Measurements from ENCODE around the gene FAM81A. TPM values are rescaled to one million over a fixed set of nuclear protein-coding genes. Genes with fewer than 3 reads are reported as not detected.

Gene FAM81A
- polyA plus RNA-seq, 1 donor (not counting 4 experiments of a cell fraction or from before 2014, with no cell fraction given) = 0.84 TPM

DNA sequence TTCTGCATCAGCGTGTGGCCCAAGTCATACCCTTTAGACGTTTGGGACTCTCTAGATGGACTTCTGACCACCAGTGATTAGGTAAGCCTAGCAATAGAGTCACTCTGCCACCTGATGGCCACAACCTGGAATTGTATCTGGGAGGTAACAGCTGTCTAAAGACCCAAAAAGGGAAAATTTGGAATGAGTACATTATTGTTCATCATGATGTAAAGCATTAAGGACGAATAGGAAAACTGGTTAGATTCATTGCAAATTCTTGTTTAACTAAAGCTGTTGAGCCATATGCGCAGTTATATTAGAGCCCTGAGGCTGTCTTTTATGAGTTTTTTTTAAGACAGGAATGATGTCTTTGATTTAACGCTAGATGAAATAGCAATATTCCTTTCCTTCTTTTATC is 63.6 kb downstream of the FAM81A start:
- Histone ChIP-seq H3K9ac (ENCODE audit: control insufficient read depth, extremely low read depth, insufficient read depth, low read length) (no peak overlapping the region), H3K36me3 (ENCODE audit: control insufficient read depth in 2 of 2, extremely low read depth in 1 of 2, insufficient read depth in 2 of 2, low read length in 2 of 2) (no peaks in the 10 kb centered on the region), H4K20me1 (ENCODE audit: control insufficient read depth, extremely low read depth, insufficient read depth, low read length) (no peaks in the 10 kb centered on the region), H3K79me2 (ENCODE audit: control insufficient read depth, insufficient read depth, low read length) (no peaks in the 10 kb centered on the region), H3K9me3 (ENCODE audit: control insufficient read depth, low read depth, low read length) (no peaks in the 10 kb centered on the region), H2AFZ (ENCODE audit: control insufficient read depth, low read length) (no peak overlapping the region), H3K4me2 (ENCODE audit: control insufficient read depth, extremely low read depth, insufficient read depth, low read depth, low read length) (no peak overlapping the region), H3K27ac (ENCODE audit: control insufficient read depth, insufficient read depth, low read length) (no peak overlapping the region), H3K4me3 (ENCODE audit: control insufficient read depth in 2 of 3, extremely low read depth in 1 of 3, insufficient read depth in 2 of 3, low read depth in 1 of 3, low read length in 3 of 3) (no peak overlapping the region), H3K9me1 (ENCODE audit: control insufficient read depth, extremely low read depth, insufficient read depth, low read length) (no peaks in the 10 kb centered on the region), H3K4me1 (ENCODE audit: control insufficient read depth, extremely low read depth, insufficient read depth, low read length) (no peaks in the 10 kb centered on the region), H3K27me3 (ENCODE audit: control insufficient read depth, extremely low read depth, insufficient read depth, low read length) (no peaks in the 10 kb centered on the region)
- peak; percentile 89 for FAIRE-seq
- peak; percentile 46 for DNase-seq (ENCODE audit: low read depth, low spot score)
- dilution Hi-C loops (cut with MboI; ENCODE audit: extremely low pct_ligation_motif_present, low sequenced_read_pairs) = no loop called here
- no peak for TF ChIP-seq EZH2 (IDR thresholded peaks at IDR 0.05; ENCODE audit: low read length)
- TF ChIP-seq, protein P1, sequence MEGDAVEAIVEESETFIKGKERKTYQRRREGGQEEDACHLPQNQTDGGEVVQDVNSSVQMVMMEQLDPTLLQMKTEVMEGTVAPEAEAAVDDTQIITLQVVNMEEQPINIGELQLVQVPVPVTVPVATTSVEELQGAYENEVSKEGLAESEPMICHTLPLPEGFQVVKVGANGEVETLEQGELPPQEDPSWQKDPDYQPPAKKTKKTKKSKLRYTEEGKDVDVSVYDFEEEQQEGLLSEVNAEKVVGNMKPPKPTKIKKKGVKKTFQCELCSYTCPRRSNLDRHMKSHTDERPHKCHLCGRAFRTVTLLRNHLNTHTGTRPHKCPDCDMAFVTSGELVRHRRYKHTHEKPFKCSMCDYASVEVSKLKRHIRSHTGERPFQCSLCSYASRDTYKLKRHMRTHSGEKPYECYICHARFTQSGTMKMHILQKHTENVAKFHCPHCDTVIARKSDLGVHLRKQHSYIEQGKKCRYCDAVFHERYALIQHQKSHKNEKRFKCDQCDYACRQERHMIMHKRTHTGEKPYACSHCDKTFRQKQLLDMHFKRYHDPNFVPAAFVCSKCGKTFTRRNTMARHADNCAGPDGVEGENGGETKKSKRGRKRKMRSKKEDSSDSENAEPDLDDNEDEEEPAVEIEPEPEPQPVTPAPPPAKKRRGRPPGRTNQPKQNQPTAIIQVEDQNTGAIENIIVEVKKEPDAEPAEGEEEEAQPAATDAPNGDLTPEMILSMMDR (optimal IDR thresholded peaks at IDR 0.05 in 1 of 3, IDR thresholded peaks at IDR 0.05 in 1 of 3, conservative IDR thresholded peaks at IDR 0.05 in 1 of 3; ENCODE audit: extremely low read depth in 1 of 3, insufficient read depth in 2 of 3, low read length in 3 of 3) = peak; percentile 74 to 88 (median 81)

DNA sequence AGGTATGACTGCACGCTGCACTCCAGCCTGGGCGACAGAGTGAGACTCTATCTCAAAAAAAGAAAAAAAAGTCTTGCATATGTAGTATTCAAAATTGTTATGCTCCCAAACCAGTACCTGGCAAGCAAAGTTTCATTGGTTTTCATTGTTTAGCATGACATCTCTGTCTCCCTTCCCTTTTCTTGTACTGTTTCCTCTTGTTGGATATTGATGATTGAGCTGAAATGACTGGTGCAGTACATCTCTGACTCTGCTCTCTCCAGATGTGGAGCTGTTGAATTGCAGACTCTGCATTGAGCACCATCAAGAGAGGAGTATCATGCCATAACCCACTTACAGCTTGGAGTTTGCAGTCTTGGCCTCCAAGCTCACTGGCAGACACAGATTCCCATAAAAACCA is 77.2 kb downstream of the FAM81A start:
- DNase-seq (ENCODE audit: low read depth, low spot score) (no peak), FAIRE-seq (no peak)
- no peak overlapping the region for H3K4me3 ChIP-seq (ENCODE audit: control insufficient read depth in 2 of 3, extremely low read depth in 1 of 3, insufficient read depth in 2 of 3, low read depth in 1 of 3, low read length in 3 of 3)
- H3K79me2 ChIP-seq (ENCODE audit: control insufficient read depth, insufficient read depth, low read length) = no peaks in the 10 kb centered on the region
- no peak overlapping the region for H3K9ac ChIP-seq (ENCODE audit: control insufficient read depth, extremely low read depth, insufficient read depth, low read length)
- H2AFZ ChIP-seq (ENCODE audit: control insufficient read depth, low read length) = no peak overlapping the region
- no peaks in the 10 kb centered on the region for H3K9me3 ChIP-seq (ENCODE audit: control insufficient read depth, low read depth, low read length)
- no peaks in the 10 kb centered on the region for H3K27me3 ChIP-seq (ENCODE audit: control insufficient read depth, extremely low read depth, insufficient read depth, low read length)
- no peaks in the 10 kb centered on the region for H4K20me1 ChIP-seq (ENCODE audit: control insufficient read depth, extremely low read depth, insufficient read depth, low read length)
- TF ChIP-seq, protein P1 (optimal IDR thresholded peaks at IDR 0.05 in 1 of 3, IDR thresholded peaks at IDR 0.05 in 1 of 3, conservative IDR thresholded peaks at IDR 0.05 in 1 of 3; ENCODE audit: extremely low read depth in 1 of 3, insufficient read depth in 2 of 3, low read length in 3 of 3) = no peak
- no peak for TF ChIP-seq EZH2 (IDR thresholded peaks at IDR 0.05; ENCODE audit: low read length)
- no peak overlapping the region for H3K27ac ChIP-seq (ENCODE audit: control insufficient read depth, insufficient read depth, low read length)
- no peaks in the 10 kb centered on the region for H3K36me3 ChIP-seq (ENCODE audit: control insufficient read depth in 2 of 2, extremely low read depth in 1 of 2, insufficient read depth in 2 of 2, low read length in 2 of 2)
- no peak overlapping the region for H3K4me2 ChIP-seq (ENCODE audit: control insufficient read depth, extremely low read depth, insufficient read depth, low read depth, low read length)
- dilution Hi-C loops (cut with MboI; ENCODE audit: extremely low pct_ligation_motif_present, low sequenced_read_pairs) = no loop called here
- no peaks in the 10 kb centered on the region for H3K9me1 ChIP-seq (ENCODE audit: control insufficient read depth, extremely low read depth, insufficient read depth, low read length)
- no peaks in the 10 kb centered on the region for H3K4me1 ChIP-seq (ENCODE audit: control insufficient read depth, extremely low read depth, insufficient read depth, low read length)
